ENCODE measurements around the gene SRM.
"Not testable (repeated sequence)": the region's sequence is repeated elsewhere in the genome, so short reads cannot be mapped to it uniquely, and the experiment has no call there.

The SRM gene

GRCh38 chr1:11063937-11064537 is 4.2 kb upstream of the SRM start:
- not testable (repeated sequence) for DNase-seq

DNA sequence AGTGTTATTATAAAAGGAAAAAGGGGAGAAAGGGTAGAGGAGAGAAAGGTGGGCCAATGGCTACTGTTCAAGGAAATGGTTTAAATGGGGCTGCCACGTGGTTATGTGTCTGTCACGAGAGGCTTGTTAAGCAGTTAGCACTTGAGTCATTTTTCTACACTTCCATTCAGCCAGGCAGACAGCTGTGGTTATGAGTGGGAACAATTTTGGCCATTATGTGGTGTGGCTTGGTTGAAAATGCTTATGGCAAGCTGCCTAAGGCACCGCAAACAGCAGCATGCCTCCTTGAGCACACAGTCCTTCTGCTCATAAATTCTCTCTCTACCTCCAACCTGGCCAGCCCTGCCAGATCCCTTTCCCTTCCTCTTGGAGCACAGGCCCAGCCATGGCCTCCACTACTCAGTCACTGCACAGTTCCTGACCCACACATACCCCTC is 3.2 kb upstream of the SRM start:
- DNase-seq = no peak

GRCh38 chr1:11061652-11062365 is 2.0 kb upstream of the SRM start:
- DNase-seq = no peak

DNA sequence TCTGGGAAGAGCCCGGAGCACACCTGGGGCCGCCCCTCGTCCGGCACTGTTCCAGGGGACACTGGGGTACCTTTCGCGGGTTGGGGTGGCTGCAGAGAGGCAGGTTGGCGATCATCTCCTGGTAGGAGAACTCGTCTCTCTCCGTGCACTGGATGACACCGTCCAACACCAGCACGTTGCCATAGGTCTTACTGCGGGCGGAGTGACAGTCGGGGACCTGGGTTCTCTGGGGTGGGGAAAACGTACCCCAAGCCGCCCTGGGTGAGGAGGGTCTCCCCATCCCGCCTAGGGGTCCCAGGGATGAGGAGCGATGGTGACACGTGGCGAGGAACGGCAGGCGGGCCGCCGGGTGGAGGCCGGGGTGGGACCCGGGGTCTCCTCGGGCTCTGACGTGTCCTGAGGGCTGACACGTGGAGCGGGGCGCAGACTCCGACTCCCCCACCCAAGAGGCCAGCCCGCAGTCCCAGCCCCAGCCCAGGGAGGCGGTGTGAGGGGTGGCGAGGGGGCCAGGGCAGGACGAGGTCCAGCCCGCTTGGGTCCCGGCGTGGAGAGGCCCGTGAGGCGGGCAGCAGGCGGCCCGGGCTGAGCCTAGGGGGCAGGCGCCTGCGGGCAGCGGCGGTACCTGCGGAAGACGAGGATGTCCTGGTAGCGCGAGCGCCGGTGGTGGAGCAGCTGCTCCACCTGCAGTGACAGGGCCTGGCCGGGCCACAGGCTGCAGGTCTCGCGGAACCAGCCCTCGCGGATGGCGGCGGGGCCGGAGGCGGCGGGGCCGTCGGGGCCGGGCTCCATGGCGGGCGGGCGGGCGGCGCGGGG is 457 bp downstream of the SRM start:
- DNase-seq = no peak

DNA sequence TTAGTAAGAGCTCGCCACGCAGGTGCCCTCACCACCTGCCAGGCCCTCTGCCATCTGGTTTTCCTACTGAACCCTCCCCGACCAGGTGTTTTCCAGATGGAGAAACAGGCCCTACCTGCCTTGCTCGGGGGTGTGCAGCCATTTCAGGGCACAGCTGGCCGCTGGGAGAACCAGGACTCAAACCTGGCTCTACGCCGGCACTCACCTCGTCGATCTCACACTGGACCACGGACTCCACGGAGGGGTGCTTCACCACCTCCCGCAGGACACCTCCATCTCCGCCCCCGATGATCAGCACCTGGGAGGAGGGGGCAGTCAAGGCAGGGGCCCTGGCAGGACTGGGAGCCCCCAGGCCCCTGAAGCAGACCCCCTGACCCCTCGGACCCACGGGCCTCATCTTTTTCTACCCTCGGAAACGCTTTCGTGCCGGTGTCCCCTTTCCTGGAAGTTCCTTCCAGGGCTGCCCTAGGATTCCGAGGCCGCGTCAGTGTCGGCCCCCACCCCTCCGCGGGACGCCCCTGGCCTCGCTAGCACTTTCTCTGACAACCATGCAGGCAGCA is 1.1 kb downstream of the SRM start:
- DNase-seq = no peak

GRCh38 chr1:11058026-11058425 is 1.8 kb downstream of the SRM start:
- no peak for DNase-seq

DNA sequence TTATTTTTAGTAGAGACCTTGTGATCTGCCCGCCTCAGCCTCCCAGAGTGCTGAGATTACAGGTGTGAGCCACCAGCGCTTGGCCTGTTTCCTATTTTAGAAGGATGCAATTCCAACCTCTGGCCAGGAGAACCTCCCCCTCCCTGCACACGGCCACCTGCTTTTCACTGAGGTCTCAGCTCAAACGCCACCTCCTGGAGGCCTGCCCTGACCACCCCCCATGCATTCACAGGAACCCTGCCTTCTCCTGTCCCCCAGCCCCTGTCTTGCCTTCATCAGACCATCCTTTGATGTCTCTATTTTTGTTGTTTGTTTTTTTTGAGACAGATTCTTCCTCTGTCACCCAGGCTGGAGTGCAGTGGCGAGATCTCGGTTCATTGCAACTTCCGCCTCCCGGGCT is 2.3 kb downstream of the SRM start:
- no peak for DNase-seq

GRCh38 chr1:11056504-11056903 is 3.3 kb downstream of the SRM start:
- DNase-seq = no peak

- no peak for DNase-seq
Measured at GRCh38 chr1:11055676-11056075, 4.1 kb downstream of the SRM start.

GRCh38 chr1:11054666-11055065 is 5.2 kb downstream of the SRM start:
- no peak for DNase-seq

DNA sequence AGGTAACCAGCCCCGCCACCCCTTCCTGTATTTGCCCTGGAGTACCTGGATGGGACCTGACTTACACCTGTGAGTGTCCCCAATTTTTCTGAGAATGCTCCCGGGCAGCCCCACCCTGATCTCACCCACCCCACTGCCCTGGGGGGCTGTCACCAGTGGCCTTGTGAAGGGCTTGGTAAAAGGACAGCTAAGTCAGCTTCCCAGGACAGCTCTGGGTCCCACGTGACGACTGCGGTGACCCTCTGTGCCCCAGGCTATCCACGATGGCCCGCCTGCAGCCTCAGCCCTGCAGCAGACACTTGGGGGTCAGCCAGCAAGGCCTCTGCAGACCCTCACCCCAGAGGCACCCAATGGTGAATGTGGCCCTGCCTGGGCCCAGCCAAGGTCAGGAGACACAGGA is 5.6 kb downstream of the SRM start:
- no peak for DNase-seq

DNA sequence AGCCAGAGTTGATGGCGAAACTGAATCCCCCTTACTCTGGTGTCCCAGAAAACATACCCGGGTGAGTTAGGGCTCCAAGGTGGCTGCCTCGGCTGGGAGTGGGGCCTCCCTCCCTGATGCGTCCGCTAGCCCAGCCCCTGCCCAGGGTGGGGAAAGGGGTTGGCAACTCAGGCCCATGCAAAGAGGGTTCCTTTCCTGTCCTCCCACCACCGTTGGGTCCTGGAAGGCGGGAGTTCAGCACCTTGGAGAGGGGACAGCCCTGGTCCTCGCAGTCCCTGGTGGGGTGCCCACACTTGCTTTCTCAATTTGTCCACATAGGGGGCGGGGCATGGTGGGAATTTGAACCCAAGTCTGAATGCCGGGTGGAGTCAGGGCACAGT is 6.1 kb downstream of the SRM start:
- DNase-seq = no peak

DNA sequence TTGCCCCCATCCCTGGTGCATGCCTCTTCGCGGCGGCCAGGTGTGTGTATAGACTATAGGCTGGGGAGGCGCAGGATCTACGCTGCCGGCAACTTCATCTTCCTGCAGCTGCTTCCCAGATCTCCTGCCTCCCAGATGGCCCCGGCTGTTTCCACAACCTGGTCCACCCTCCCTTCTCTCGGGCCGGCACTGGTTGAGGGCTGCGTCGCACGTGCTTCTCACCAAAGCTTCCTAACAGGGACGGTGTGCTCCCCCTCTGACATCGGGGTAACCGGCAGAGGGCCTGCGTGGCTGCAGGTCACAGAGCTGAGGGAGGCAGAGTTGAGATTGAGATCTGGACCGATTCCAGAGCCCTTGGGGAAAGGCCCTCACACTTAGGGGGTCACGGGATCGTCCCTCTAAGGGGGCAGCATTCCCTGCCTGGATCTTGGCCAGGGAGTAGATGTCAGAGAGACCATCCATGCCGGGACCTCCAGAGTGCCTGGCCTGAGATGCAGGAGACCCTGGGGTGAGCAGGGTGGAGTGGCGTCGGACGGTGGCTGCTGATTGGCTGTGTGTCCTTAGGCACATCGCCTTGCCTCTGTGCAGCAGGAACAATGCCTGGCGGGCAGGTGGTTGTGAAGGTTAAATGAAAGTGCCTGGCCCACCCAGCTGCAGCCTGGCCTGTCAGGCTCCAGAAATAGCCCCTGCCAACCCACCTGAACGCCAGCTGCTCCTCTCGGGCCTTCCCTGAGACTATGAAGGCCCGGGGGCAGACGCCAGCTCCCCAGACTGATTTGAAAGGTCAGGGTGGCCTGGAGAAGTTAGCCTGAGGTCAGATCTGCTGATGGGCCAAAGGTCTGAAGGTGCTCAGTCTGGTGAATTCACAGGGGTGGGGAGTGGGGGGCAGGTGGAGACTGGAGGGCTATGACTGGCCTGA is 6.7 kb downstream of the SRM start:
- no peak for DNase-seq

- no peak for DNase-seq
Measured at GRCh38 chr1:11051781-11052511, 7.9 kb downstream of the SRM start.

DNA sequence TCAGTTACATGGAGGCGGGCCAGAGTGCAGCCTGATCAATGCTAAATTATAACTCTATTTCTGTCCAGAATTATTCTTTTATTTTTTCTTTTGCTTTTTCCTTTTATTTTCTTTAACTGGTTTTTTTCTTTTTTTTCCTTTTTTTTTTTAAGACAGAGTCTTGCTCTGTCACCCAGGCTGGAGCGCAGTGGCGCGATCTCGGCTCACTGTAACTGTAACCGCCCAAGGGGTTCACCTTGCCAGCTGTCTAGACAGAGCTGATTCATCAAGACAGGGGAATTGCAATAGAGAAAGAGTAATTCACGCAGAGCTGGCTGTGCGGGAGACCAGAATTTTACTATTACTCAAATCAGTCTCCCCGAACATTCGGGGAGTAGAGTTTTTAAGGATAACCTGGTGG is 8.7 kb downstream of the SRM start:
- not testable (repeated sequence) for DNase-seq

DNA sequence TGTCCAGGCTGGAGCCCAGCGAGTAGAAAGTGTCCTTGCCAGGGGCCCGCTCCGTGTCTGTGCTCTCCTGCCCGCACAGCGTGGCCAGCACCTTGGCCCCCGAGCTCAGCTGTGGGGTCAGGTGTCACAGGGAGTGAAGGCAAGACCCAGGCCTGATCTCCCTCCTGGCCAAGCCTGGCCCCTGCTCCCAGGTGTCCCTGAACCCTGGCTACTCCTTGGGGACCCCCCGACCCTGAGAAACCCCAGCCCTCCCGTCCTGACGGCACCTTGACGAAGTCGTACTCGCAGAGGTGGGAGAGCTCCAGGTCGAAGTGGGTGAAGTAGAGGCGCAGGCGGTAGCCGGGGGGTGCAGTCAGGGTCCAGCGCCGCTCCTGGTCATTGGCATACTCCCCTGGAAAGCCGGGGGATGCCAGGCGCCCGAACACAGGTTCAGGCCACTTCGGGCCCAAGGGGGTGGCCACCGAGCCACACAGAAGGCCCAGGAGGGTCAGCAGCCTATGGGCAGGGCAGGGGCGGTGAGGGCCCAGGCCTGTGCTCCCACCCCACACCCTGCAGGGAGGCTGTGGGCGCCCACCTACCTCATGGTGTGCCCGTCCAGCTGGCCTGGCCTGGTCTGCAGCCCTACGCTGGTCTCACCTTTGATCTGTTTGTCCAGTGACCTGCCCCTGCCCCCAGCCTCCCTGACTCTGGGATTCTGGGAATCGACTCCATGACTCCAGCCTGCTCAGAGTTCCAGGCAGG is 13.0 kb downstream of the SRM start, which contains the start of gene MASP2:
MASP2 (minus strand) TSS at position 615 of the 741 bp plus-strand sequence; CDS start at position 583, 32 bp downstream.
- DNase-seq = no peak

DNA sequence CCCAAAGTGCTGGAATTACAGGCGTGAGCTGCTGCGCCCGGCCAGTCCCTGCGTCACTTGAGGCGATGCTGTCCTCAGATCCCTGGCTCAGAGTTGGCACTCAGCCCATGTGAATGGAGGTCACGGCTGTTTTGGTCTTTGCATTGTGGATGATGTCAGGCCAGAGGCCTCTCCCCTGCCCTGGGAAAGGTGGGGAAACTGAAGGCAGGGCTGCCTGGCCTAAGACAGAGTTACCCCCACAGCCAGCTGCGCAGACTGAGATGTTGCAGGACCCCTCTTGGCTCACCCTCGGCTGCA is 13.6 kb downstream of the SRM start:
- no peak for DNase-seq

- DNase-seq = no peak
Measured at GRCh38 chr1:11045428-11046269, 14.2 kb downstream of the SRM start.

GRCh38 chr1:11044849-11045427 is 14.9 kb downstream of the SRM start:
- no peak for DNase-seq
